Esophagus squamous epithelium (tissue), 5 donors: ENCODE data around the gene CNTD1. TPM values are rescaled to one million over a fixed set of nuclear protein-coding genes. Genes with fewer than 3 reads are reported as not detected.

ENCODE experiments used
- DNase-seq: peaks from one replicate; lab custom pipeline; 2025; lab: John Stamatoyannopoulos, UW
- H3K27ac ChIP-seq, 4 donors: fragments of 200-600 bp; sonication (generic); one replicate each; pipeline ENCODE4 v1.5.1; 2016 to 2019; ENCODE audit warnings: mild to moderate bottlenecking in 1 of 4
- H3K27me3 ChIP-seq, 4 donors: fragments of 200-600 bp; sonication (generic); 1 replicate in 3 of 4; 2 replicates in 1 of 4; pipeline versions ENCODE4 v1.5.1 to v1.6.0; 2017 to 2021; ENCODE audit warnings: antibody characterized with exemption in 1 of 4
- H3K36me3 ChIP-seq, 3 donors: fragments of 200-600 bp; sonication (generic); one replicate each; pipeline ENCODE4 v1.5.1; 2016 to 2019
- H3K4me1 ChIP-seq, 3 donors: fragments of 200-600 bp; sonication (generic); one replicate each; pipeline ENCODE4 v1.5.1; 2017 to 2019
- H3K4me3 ChIP-seq, 4 donors: fragments of 200-600 bp; sonication (generic); 1 replicate in 3 of 4; 2 replicates in 1 of 4; pipeline ENCODE4 v1.5.1; 2016 to 2019; ENCODE audit warnings: mild to moderate bottlenecking in 2 of 4, moderate library complexity in 1 of 4
- H3K9me3 ChIP-seq, 3 donors: fragments of 200-600 bp; sonication (generic); one replicate each; pipeline ENCODE4 v1.5.1; 2016 to 2019
- CTCF ChIP-seq, 6 experiments: fragments of 450-650 bp in 4 of 6; fragments of 200-600 bp in 2 of 6; sonication (generic) in 2 of 6; IDR thresholded peaks; one replicate each; pipeline ENCODE4 v1.5.1; 2016 to 2019; ENCODE audit warnings: antibody characterized with exemption in 6 of 6, mild to moderate bottlenecking in 4 of 6, moderate library complexity in 4 of 6
- POLR2A ChIP-seq, 4 donors: fragments of 450-650 bp; IDR thresholded peaks; one replicate each; pipeline ENCODE4 v1.6.1; 2017; ENCODE audit warnings: antibody characterized with exemption in 4 of 4, mild to moderate bottlenecking in 4 of 4, moderate library complexity in 3 of 4
- WGBS, 2 donors: methylation state at CpG; one replicate each; pipeline ENCODE4 v1.1.5; 2018; 5-methylcytosine and 5-hydroxymethylcytosine counted together
- intact Hi-C: fragments of 100-400 bp; cut with DNase I; formaldehyde crosslinking; loops from one replicate; pipeline ENCODE4 v1.15.0; 2022
- total RNA-seq, 4 donors: library from RNA; depleted of rRNA; stranded (reverse); fragments of >200 nt; gene quantifications; one replicate each; pipeline ENCODE4 v1.1.0, GENCODE V29; 2016
- donor health status: DM: yes; HTN: yes; CAD: no.

The CNTD1 gene
- total RNA-seq, 4 donors from 2014 or later = not detected

- H3K27me3 ChIP-seq = no peaks in the 10 kb centered on the region
- no peak overlapping the region for H3K4me3 ChIP-seq
- WGBS, 2 donors = 33 to 34% methylated on average over 6 of the region's 6 CpGs
- peaks cover 13 to 75% (median 24%) of the 10 kb centered on the region in 3 donors for H3K36me3 ChIP-seq
- intact Hi-C loops = loop anchor here (10.0 kb wide), 1 partner anchor 91 kb away; no protein-coding TSS in a partner anchor
- DNase-seq = no peak
- H3K9me3 ChIP-seq = no peaks in the 10 kb centered on the region
- peaks cover 0 to 35% (median 11%) of the 10 kb centered on the region in 3 donors for H3K4me1 ChIP-seq
- TF ChIP-seq CTCF (IDR thresholded peaks at IDR 0.05) (peak; percentile 49 to 90 (median 84)), POLR2A (IDR thresholded peaks at IDR 0.05) (no peak)
- H3K27ac ChIP-seq = peak overlapping the region in 3 of 4 donors; percentile 23 to 47 (median 32)
Measured at GRCh38 chr17:42843358-42843934, 44.8 kb downstream of the CNTD1 start.

GRCh38 chr17:42844271-42844670 lies 45.6 kb downstream of the CNTD1 start, which contains the start of gene AOC2:
Gene AOC2, plus strand, starts transcription at chr17:42844580. Its CDS starts 47 bp downstream, at chr17:42844627.
- DNase-seq = no peak
- H3K36me3 ChIP-seq = peaks cover 6 to 66% (median 17%) of the 10 kb centered on the region in 3 donors
- peaks cover 0 to 38% (median 11%) of the 10 kb centered on the region in 3 donors for H3K4me1 ChIP-seq
- intact Hi-C loops = loop anchor here (10.0 kb wide), 1 partner anchor 91 kb away; no protein-coding TSS in a partner anchor
- H3K27me3 ChIP-seq = no peaks in the 10 kb centered on the region
- TF ChIP-seq POLR2A (IDR thresholded peaks at IDR 0.05) (no peak), CTCF (IDR thresholded peaks at IDR 0.05) (no peak)
- peak within 1 kb of the TSS in 3 of 4 donors; percentile 31 to 47 (median 32) for H3K27ac ChIP-seq
- H3K4me3 ChIP-seq = no peak within 1 kb of the TSS
- WGBS, 2 donors = 59 to 69% methylated on average over 3 to 4 of the region's 4 CpGs
- no peaks in the 10 kb centered on the region for H3K9me3 ChIP-seq

GRCh38 chr17:42844761-42845555 lies 46.3 kb downstream of the CNTD1 start:
- no peak for DNase-seq
- peaks cover 6 to 60% (median 17%) of the 10 kb centered on the region in 3 donors for H3K36me3 ChIP-seq
- H3K27ac ChIP-seq = peak overlapping the region in 2 of 4 donors; percentile 31 to 33

GRCh38 chr17:42845556-42845917 lies 46.9 kb downstream of the CNTD1 start:
- TF ChIP-seq CTCF (IDR thresholded peaks at IDR 0.05) = no peak
- TF ChIP-seq POLR2A (IDR thresholded peaks at IDR 0.05) = no peak
- WGBS, 2 donors = 86 to 89% methylated on average over 3 to 7 of the region's 12 CpGs
- Histone ChIP-seq H3K27ac (peak overlapping the region in 2 of 4 donors; percentile 64 to 77), H3K36me3 (peaks cover 6 to 54% (median 17%) of the 10 kb centered on the region in 3 donors), H3K4me3 (no peak overlapping the region), H3K9me3 (no peaks in the 10 kb centered on the region), H3K27me3 (no peaks in the 10 kb centered on the region), H3K4me1 (peaks cover 0 to 50% (median 19%) of the 10 kb centered on the region in 3 donors)
- no peak for DNase-seq
- intact Hi-C loops = loop anchor here (10.0 kb wide), 1 partner anchor 89 kb away; no protein-coding TSS in a partner anchor

More at GRCh38 chr17:42844761-42845555, 46.3 kb downstream of the CNTD1 start:
- intact Hi-C loops = loop anchor here (10.0 kb wide), 1 partner anchor 90 kb away; no protein-coding TSS in a partner anchor
- 82 to 88% methylated on average over 7 to 9 of the region's 24 CpGs for WGBS, 2 donors
- TF ChIP-seq POLR2A (IDR thresholded peaks at IDR 0.05) = no peak
- no peak for TF ChIP-seq CTCF (IDR thresholded peaks at IDR 0.05)
- Histone ChIP-seq H3K4me1 (peaks cover 0 to 45% (median 13%) of the 10 kb centered on the region in 3 donors), H3K27me3 (no peaks in the 10 kb centered on the region), H3K9me3 (no peaks in the 10 kb centered on the region), H3K4me3 (no peak overlapping the region)
